HG02970 (cell line): ENCODE results near the gene SLC12A4.

Source experiments
- ATAC-seq: cut with Tn5 transposase; IDR thresholded peaks from one replicate; pipeline ENCODE4 v1.9.1; 2021; ENCODE audit warnings: mild to moderate bottlenecking, moderate library complexity, moderate number of reproducible peaks; ENCODE audit not compliant: unreplicated experiment, low FRiP score

The SLC12A4 gene

GRCh38 chr16:67909056-67909742 lies 59.2 kb downstream of the SLC12A4 start:
- ATAC-seq: no peak

- ATAC-seq: no peak
Measured at GRCh38 chr16:67907397-67908180, 60.8 kb downstream of the SLC12A4 start.

- no peak for ATAC-seq
Measured at GRCh38 chr16:67902831-67903230, 65.6 kb downstream of the SLC12A4 start.

DNA sequence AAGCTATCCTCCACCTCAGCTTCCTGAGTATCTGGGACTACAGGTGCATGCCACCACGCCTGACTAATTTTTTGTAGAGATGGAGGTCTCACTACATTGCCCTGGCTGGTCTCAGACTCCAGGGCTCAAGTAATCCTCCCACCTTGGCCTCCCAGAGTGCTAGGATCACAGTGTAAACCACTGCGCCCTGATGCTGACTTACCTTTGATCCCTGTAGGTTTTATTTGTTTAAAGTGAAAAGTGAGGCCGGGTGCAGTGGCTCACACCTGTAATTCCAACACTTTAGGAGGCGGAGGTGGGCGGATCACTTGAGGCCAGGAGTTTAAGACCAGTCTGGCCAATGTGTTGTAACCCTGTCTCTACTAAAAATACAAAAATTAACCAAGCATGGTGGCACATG lies 66.7 kb downstream of the SLC12A4 start:
- no peak for ATAC-seq

DNA sequence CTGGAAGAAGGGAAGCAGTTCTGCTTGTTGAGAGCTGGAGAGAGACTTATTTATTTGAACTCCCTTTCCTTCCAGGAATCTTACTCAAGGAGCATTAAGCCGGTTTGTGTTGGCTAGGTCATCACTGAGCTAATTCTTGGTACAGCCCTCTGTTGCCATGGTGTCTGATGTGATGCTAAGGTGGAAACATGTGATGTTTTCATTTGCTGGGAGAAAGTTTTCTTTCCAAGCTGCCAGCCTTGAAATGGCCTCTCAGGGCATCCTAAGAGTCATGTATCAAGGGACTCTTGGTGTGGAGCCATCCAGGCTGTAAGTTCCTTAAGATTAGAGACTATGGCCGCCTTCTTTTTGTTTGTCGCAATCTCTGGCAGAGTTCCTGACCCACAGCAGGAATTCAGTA lies 71.2 kb downstream of the SLC12A4 start:
- ATAC-seq: no peak

DNA sequence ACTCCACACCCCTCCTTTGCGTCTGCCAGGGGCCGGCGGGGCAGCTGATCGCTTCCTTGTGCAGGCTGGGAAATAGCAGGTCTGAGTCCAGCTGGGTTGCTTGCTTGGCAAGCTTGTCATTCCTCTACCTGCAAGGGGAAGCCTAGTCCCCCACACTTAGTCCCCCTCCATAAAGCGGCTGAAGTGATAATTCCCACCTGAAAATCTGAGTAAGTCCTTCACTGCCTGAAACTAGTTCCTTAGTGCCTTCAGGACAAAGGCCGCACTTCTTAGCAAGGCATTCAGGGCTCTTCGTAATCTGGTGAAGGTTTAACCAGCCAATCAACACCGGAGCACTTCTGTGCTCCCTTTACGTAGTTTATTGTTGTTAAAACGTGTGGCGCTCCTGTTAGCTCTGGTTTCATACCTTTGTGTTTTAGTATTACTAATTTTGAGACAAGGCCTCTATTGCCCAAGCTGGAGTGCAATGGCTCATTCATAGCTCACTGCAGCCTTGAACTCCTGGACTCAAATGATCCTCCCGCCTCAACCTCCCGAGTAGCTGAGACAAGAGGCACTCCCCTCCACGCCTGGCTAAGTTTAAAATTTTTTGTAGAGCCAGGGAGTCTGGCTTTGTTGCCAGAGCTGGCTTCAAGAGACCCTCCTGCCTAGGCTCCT lies 74.6 kb downstream of the SLC12A4 start:
- ATAC-seq: peak; percentile 3
